ENCODE results near the gene GPR107.

DNA sequence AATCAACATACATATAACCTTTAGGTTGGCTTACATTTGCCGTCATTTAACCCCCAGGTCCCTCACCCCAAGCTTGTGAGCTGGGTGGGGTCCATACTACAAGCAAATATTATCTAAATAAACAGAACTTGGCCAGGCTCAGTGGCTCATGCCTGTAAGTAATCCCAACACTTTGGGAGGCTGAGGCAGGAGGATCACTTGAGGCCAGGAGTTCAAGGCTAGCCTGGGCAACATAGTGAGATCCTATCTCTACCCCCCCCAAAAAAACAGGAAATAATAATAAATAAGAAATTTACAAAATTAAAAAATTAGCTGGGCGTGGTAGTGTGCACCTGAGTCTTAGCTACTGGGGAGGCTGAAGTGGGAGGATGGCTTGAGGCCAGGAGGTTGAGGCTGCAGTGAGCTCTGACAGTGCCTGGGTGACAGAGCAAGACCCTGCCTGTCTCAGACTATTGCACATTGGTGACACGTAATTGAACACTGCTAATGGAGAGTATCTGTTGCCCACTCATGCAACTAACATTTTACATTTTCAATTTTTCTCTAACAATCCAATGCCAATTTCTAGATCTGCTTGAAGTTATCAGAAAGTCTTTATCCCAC is 29.6 kb upstream of the GPR107 start:
- TF ChIP-seq POLR2A (IDR thresholded peaks at IDR 0.05), result no peak
- TF ChIP-seq, protein P1, sequence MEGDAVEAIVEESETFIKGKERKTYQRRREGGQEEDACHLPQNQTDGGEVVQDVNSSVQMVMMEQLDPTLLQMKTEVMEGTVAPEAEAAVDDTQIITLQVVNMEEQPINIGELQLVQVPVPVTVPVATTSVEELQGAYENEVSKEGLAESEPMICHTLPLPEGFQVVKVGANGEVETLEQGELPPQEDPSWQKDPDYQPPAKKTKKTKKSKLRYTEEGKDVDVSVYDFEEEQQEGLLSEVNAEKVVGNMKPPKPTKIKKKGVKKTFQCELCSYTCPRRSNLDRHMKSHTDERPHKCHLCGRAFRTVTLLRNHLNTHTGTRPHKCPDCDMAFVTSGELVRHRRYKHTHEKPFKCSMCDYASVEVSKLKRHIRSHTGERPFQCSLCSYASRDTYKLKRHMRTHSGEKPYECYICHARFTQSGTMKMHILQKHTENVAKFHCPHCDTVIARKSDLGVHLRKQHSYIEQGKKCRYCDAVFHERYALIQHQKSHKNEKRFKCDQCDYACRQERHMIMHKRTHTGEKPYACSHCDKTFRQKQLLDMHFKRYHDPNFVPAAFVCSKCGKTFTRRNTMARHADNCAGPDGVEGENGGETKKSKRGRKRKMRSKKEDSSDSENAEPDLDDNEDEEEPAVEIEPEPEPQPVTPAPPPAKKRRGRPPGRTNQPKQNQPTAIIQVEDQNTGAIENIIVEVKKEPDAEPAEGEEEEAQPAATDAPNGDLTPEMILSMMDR (IDR thresholded peaks at IDR 0.05), result no peak

Measured in right lobe of liver (tissue), 4 donors.